ENCODE data around the gene PEPD.

GRCh38 chr19:33447336-33448158 is 74.0 kb downstream of the PEPD start:
- no peak for TF ChIP-seq POLR2AphosphoS5 (IDR thresholded peaks at IDR 0.05)
- TF ChIP-seq, protein P1, sequence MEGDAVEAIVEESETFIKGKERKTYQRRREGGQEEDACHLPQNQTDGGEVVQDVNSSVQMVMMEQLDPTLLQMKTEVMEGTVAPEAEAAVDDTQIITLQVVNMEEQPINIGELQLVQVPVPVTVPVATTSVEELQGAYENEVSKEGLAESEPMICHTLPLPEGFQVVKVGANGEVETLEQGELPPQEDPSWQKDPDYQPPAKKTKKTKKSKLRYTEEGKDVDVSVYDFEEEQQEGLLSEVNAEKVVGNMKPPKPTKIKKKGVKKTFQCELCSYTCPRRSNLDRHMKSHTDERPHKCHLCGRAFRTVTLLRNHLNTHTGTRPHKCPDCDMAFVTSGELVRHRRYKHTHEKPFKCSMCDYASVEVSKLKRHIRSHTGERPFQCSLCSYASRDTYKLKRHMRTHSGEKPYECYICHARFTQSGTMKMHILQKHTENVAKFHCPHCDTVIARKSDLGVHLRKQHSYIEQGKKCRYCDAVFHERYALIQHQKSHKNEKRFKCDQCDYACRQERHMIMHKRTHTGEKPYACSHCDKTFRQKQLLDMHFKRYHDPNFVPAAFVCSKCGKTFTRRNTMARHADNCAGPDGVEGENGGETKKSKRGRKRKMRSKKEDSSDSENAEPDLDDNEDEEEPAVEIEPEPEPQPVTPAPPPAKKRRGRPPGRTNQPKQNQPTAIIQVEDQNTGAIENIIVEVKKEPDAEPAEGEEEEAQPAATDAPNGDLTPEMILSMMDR (IDR thresholded peaks at IDR 0.05), result no peak
- no peak for TF ChIP-seq POLR2A (IDR thresholded peaks at IDR 0.05)
